Activated T-cell treated with anti-CD3 and anti-CD28 coated beads for 24 hours (primary cell): ENCODE measurements around the gene METTL22.
A peak's percentile ranks its signal among the peaks of the same experiment; 100 is the strongest.
"Not testable (repeated sequence)": the region's sequence is repeated elsewhere in the genome, so short reads cannot be mapped to it uniquely, and the experiment has no call there.

Source experiments
- DNase-seq: peaks from one replicate; pipeline ENCODE4 v3.0.0-alpha.2; 2020; ENCODE audit warnings: low read depth

The METTL22 gene

DNA sequence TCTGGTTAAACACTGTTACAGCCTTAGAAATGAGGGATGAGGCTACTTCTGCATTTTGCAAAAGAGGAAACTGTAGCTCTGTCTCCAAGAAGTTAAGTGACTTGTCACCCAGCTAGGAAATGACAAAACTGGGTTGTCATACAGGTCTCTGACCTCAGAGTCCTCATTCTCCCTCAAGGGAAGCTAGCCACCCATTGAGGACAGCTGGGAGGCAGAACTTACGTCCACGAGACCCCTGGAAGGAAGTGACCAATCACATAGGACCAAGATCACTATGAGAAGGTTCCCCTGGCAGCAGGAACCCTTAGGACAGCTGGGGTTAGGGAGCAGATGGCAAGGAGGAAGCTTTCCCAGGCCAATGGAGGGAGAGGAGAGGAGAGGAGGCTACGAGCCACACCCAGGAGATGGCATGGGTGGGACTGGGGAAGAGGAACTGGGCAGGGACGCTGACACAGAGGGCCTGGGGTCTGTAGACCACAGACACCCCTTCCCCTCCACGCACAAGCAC, 11.2 kb downstream of the METTL22 start:
- no peak for DNase-seq

DNA sequence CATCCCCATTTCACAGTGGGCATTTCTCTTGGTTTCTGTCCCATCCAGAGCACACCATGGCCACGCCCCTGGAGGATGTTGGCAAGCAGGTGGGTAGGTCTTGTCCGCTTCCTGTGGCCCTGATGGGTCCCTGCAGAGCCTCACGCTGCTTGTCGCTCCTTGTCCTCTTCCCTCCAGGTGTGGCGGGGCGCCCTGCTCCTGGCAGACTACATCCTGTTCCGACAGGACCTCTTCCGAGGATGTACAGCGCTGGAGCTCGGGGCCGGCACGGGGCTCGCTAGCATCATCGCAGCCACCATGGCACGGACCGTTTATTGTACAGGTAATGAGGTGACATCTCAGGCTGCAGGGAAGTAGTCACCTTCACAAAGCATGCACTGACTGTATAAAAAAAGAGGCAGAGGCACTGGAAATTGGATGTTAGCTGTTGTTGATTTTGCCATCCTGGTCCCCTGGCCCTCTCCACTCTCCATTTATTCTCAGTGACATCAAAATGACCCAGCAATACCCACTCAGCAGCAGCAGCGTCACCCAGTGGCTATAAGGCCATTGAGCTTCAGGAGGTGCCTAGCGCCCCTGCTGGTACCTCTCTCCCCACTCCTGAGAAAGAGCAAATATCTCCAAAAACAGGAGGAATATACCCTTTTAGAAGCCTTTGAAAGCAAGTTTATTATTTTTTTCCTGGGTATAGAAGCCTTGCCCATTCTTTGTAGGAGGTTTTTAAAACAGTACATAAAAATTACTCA, 13.7 kb downstream of the METTL22 start:
- no peak for DNase-seq

- DNase-seq: no peak
Measured at GRCh38 chr16:8639694-8640093, 18.2 kb downstream of the METTL22 start.

DNA sequence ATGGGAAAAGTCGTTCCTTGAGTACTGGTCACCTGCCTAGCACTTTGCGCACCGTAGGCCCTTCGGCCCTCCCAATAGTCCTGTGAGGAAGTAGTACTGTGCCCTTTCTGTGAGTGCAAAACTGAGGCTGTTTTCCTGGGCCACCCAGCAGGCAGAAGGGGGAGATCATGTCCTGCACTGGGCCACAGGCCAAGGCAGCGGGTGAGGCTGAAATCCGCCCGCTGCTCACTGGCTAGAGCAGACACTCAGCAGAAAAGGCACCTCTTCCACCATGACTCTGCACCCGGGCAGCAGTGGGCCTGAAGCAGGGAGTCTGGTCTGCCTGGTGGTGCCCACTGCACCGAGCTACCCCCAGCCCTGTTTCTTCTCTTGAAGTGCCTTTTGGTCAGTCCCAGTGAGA, 20.2 kb downstream of the METTL22 start:
- DNase-seq: no peak

DNA sequence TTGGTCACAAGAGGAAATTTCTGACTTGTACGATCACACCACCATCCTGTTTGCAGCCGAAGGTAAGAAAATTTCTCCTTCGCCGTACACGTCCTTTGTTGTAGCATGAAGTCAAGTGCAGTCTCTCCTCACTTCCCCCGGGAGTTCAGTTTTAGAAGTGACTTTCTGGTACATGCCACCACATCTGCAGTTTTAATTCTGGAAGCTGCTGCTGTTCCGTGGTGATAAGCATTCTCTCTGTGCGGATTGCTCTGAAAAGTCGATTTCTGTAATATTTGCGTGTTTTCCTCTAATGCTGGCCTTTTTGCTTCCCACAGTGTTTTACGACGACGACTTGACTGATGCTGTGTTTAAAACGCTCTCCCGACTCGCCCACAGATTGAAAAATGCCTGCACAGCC, 20.6 kb downstream of the METTL22 start:
- no peak for DNase-seq

- no peak for DNase-seq
Measured at GRCh38 chr16:8644211-8645140, 23.0 kb downstream of the METTL22 start.

DNA sequence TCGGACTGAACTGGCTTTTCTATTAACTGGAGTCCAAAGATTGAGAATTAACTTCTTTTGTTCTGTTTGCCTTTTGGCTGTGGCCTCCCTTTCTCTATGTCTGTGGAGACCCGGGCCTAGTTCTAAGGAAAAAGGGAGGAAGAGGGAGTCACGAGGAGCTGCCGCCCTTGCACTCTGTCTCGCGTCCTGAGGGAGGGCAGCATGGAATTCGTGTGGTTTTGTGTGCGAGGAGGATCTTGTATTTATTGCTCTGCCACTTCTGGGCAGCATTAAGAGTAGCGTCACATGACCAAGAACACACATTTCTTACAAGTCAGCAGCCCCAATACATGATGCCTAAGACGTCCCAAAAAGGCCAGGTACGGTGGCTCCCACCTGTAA, 23.6 kb downstream of the METTL22 start:
- DNase-seq: no peak

- no peak for DNase-seq
Measured at GRCh38 chr16:8645831-8646230, 24.3 kb downstream of the METTL22 start.

GRCh38 chr16:8646326-8647053, 25.0 kb downstream of the METTL22 start:
- DNase-seq: no peak

- no peak for DNase-seq
Measured at GRCh38 chr16:8647721-8648318, 26.3 kb downstream of the METTL22 start.

- no peak for DNase-seq
Measured at GRCh38 chr16:8648877-8649276, 27.4 kb downstream of the METTL22 start.

DNA sequence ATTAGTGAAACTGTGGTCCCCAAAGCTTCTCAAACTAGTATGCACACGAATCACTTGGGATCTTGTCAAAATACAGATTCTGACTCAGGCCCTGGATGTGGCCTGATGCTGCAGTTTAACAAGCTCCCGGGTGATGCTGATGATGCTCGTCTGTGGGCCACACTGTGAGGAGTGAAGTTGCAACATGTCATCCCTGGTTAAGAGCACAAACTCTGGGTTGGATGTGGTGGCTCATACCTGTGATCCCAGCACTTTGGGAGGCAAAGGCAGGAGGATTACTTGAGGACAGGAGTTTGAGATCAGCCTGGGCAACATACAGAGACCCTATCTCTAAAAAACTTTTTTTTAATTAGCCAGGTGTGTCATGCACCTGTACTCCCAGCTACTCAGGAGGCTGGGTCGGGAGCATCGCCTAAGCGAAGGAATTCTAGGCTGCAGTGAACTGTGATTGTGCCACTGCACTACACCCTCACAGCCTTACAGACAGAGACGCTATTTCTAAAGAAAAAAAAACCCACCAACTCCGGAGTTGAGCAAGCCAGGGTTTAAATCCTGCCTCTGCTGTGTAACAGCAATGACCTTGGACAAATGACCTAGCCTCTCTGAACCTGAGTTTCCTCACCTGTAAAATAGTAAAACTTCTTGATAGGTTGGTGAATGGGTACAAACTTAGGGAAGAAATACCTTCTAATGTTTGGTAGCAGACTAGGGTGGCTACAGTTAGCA, 28.5 kb downstream of the METTL22 start:
- DNase-seq: no peak

DNA sequence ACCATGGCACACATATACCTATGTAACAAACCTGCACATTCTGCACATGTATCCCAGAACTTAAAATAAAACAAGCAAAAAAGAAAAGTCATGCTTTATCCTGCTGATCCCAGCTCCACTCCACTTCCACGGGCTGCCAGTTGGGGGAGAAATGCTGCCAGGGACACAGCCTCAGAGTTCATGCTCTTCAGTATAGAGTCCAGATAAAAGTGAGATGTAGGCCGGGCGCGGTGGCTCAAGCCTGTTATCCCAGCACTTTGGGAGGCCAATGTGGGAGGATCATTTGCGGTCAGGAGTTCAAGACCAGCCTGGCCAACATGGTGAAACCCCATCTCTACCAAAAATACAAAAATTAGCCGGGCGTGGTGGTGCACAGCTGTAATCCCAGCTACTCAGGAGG, 30.5 kb downstream of the METTL22 start:
- DNase-seq: not testable (repeated sequence)

DNA sequence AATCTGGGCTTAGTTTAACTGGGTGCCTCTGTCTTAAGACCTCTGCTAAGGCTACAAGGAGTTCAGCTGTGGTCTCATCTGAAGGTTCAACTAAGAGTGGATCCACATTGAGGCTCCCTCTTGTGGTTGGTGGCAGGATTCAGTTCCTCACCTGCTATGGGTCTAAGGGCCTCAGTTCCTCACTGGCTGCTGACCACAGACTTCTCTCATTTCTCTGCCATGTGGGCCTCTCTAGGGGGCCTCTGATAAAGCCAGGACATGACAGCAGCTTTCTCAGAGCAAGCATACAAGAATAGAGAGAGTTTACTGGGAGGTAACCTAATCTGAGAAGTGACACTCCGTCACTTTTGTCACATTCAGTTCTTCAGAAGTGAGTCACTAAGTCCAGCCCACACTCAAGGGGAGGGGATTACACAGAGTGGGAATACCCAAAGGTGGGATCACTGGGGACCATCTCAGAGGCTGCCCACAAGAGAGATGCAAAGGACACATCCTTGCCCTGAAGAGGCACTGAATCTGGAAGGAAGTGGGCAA, 33.8 kb downstream of the METTL22 start:
- no peak for DNase-seq

- no peak for DNase-seq
Measured at GRCh38 chr16:8656376-8656775, 34.9 kb downstream of the METTL22 start.

GRCh38 chr16:8660841-8661301, 39.4 kb downstream of the METTL22 start:
- peak; percentile 26 for DNase-seq

DNA sequence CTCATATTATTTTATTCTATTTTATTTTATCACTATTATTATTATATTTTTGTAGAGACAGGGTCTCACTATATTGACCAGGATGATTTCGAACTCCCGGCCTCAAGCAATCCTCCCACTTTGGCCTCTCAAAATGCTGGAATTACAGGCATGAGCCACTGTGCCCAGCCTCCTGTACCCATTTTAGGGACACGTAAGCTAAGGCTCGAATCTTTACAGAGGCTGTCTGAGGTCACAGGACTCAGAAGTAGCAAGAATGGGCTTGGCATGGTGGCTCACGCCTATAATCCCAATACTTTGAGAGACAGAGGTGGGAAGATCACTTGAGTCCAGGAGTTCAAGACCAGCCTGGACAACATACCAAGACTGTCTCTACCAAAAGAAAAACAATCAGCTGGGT, 40.2 kb downstream of the METTL22 start:
- no peak for DNase-seq

GRCh38 chr16:8663192-8664089, 41.9 kb downstream of the METTL22 start:
- DNase-seq: no peak

DNA sequence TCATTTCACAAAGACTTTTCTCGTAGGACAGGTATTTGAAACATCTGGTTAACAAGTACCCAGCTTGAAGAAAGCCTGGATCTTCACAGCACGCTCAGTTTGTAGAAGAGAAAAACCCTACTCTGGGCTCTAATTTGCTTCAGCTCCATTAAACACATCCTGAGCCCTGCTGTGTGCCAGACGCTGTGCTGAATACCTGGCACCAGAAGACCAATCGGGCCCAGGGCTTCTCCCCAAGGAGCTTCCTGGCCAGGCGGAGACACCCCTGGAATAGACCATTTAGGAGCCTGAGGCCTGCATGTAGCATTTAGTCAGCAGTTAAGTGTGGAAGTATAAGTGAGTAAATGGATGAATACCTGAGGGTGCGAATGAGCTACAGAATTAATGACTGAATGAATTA, 44.0 kb downstream of the METTL22 start:
- no peak for DNase-seq

- DNase-seq: no peak
Measured at GRCh38 chr16:8667492-8667891, 46.0 kb downstream of the METTL22 start.
